Breast epithelium (tissue), 3 donors: ENCODE results near the gene OSTM1.

Experiments
- POLR2A ChIP-seq: fragments of 450-650 bp; IDR thresholded peaks from one replicate; pipeline ENCODE4 v1.6.1; 2016; ENCODE audit warnings: antibody characterized with exemption, mild to moderate bottlenecking, moderate library complexity
- POLR2AphosphoS5 ChIP-seq, 3 donors: sonication (generic); formaldehyde crosslinking; IDR thresholded peaks; one replicate each; pipeline ENCODE4 v1.6.1; 2017; ENCODE audit warnings: antibody characterized with exemption in 3 of 3

DNA sequence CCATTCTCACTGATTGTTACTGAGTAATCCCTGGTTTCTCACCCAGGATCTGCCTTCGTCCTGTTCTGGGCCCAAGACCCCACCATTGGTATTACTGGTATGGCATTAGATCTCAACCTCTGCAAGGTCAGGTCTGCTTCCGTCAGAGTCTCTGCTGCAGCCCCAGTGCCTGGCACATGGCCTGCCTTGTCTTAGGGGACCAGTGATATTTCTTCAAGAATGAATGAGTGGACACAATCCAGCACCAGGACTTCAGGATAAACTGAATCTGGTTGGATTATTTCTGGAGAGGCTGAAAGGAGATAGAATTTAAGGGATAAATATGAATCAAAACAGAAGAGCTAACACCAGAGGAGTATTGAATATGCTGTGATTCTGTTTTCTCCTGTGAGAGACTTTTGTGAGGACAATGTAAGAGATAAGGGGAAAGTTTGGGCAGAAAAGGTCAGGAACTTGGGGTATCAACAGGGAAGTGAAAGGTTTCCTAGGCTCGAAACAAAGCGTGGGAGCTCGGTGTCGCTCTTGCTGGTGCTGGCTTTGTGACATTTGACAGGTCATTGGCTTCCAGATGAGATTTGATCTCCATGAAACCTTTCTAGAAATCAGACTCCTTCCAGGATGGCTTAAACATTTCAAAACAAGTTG, 53.9 kb downstream of the OSTM1 start:
- no peak for TF ChIP-seq POLR2A
- no peak for TF ChIP-seq POLR2AphosphoS5 (IDR thresholded peaks at IDR 0.05)
